ENCODE measurements around the gene SAMHD1.
"Not testable (repeated sequence)": the region's sequence is repeated elsewhere in the genome, so short reads cannot be mapped to it uniquely, and the experiment has no call there.

Gene SAMHD1

GRCh38 chr20:36917240-36917639 is 34.3 kb downstream of the SAMHD1 start:
- Histone ChIP-seq H3K27me3 (ENCODE audit: insufficient read depth, low read length) (no peaks in the 10 kb centered on the region), H3K14ac (ENCODE audit: low read length) (no peak overlapping the region), H2BK12ac (ENCODE audit: low read length) (no peak overlapping the region), H2BK120ac (ENCODE audit: insufficient read depth, low read length, poor library complexity) (no peak overlapping the region), H3K4me1 (ENCODE audit: control insufficient read depth in 1 of 2, insufficient read depth in 2 of 2, low read length in 2 of 2) (no peaks in the 10 kb centered on the region), H3K4me3 (ENCODE audit: low read depth, low read length) (no peak overlapping the region), H4K12ac (ENCODE audit: low read depth, low read length) (no peak overlapping the region), H2AK5ac (ENCODE audit: low read length) (no peak overlapping the region), H3K18ac (ENCODE audit: low read length) (no peak overlapping the region), H3K36me3 (ENCODE audit: control insufficient read depth in 1 of 2, insufficient read depth in 2 of 2, low read length in 2 of 2) (no peaks in the 10 kb centered on the region), H3K4me2 (ENCODE audit: low read length) (no peak overlapping the region), H4K8ac (ENCODE audit: low read depth, low read length) (no peak overlapping the region), H2AFZ (ENCODE audit: insufficient read depth, low read length, poor library complexity) (no peak overlapping the region), H4K91ac (ENCODE audit: low read depth, low read length) (no peak overlapping the region), H3K4ac (ENCODE audit: low read depth, low read length) (no peak overlapping the region), H3K79me2 (ENCODE audit: control insufficient read depth, insufficient read depth, low read length, poor library complexity) (no peaks in the 10 kb centered on the region), H3K9me3 (ENCODE audit: insufficient read depth, low read depth, low read length) (no peaks in the 10 kb centered on the region), H3K9ac (ENCODE audit: low read length) (no peak overlapping the region), H3K27ac (ENCODE audit: low read depth, low read length) (no peak overlapping the region), H2BK5ac (ENCODE audit: low read depth, low read length, poor library complexity) (no peak overlapping the region), H3K23ac (ENCODE audit: low read length) (no peak overlapping the region), H3K79me1 (ENCODE audit: low read length) (no peaks in the 10 kb centered on the region)
- no CpG with 5 or more reads among the region's 6 CpGs for WGBS (ENCODE audit: extremely low coverage, insufficient coverage, insufficient read length)
- DNase-seq, result no peak

GRCh38 chr20:36916199-36916598 is 35.3 kb downstream of the SAMHD1 start:
- Histone ChIP-seq H2BK12ac (ENCODE audit: low read length) (no peak overlapping the region), H3K79me2 (ENCODE audit: control insufficient read depth, insufficient read depth, low read length, poor library complexity) (no peaks in the 10 kb centered on the region), H4K91ac (ENCODE audit: low read depth, low read length) (no peak overlapping the region), H3K23ac (ENCODE audit: low read length) (no peak overlapping the region), H4K12ac (ENCODE audit: low read depth, low read length) (no peak overlapping the region), H3K18ac (ENCODE audit: low read length) (no peak overlapping the region), H4K8ac (ENCODE audit: low read depth, low read length) (no peak overlapping the region), H3K36me3 (ENCODE audit: control insufficient read depth in 1 of 2, insufficient read depth in 2 of 2, low read length in 2 of 2) (no peaks in the 10 kb centered on the region), H2BK5ac (ENCODE audit: low read depth, low read length, poor library complexity) (no peak overlapping the region), H3K27me3 (ENCODE audit: insufficient read depth, low read length) (no peaks in the 10 kb centered on the region), H3K4me2 (ENCODE audit: low read length) (no peak overlapping the region), H3K14ac (ENCODE audit: low read length) (no peak overlapping the region), H2AFZ (ENCODE audit: insufficient read depth, low read length, poor library complexity) (no peak overlapping the region), H3K27ac (ENCODE audit: low read depth, low read length) (no peak overlapping the region), H3K4me1 (ENCODE audit: control insufficient read depth in 1 of 2, insufficient read depth in 2 of 2, low read length in 2 of 2) (no peaks in the 10 kb centered on the region), H3K79me1 (ENCODE audit: low read length) (no peaks in the 10 kb centered on the region), H2BK120ac (ENCODE audit: insufficient read depth, low read length, poor library complexity) (no peak overlapping the region), H2AK5ac (ENCODE audit: low read length) (no peak overlapping the region), H3K4ac (ENCODE audit: low read depth, low read length) (no peak overlapping the region), H3K9ac (ENCODE audit: low read length) (no peak overlapping the region), H3K9me3 (ENCODE audit: insufficient read depth, low read depth, low read length) (no peaks in the 10 kb centered on the region), H3K4me3 (ENCODE audit: low read depth, low read length) (no peak overlapping the region)
- no peak for DNase-seq
- WGBS (ENCODE audit: extremely low coverage, insufficient coverage, insufficient read length), result no CpG with 5 or more reads among the region's 2 CpGs

DNA sequence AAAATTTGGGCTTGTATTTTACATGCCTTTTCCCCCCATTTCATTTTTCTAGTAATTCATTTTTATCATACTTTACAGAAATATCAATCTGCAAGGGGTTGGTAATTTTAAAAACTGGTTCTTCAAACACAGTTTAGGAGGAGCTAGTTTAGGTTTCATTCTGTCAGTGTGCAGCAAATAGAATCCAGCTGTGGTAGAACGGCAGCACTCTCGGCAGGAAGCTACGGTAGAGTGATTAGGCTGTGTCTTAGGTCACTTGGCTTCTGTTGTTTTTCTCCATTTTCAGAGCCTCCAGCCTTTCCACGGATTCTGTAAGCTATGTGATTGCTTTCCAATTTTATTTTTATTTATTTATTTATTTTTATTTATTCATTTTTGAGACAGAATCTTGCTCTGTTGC is 42.9 kb downstream of the SAMHD1 start:
- no CpG with 5 or more reads among the region's 4 CpGs for WGBS (ENCODE audit: extremely low coverage, insufficient coverage, insufficient read length)
- H3K23ac ChIP-seq (ENCODE audit: low read length), result no peak overlapping the region
- H4K12ac ChIP-seq (ENCODE audit: low read depth, low read length), result no peak overlapping the region
- H3K9me3 ChIP-seq (ENCODE audit: insufficient read depth, low read depth, low read length), result no peaks in the 10 kb centered on the region
- no peak overlapping the region for H4K91ac ChIP-seq (ENCODE audit: low read depth, low read length)
- H4K8ac ChIP-seq (ENCODE audit: low read depth, low read length), result no peak overlapping the region
- H3K79me1 ChIP-seq (ENCODE audit: low read length), result no peaks in the 10 kb centered on the region
- no peak overlapping the region for H3K14ac ChIP-seq (ENCODE audit: low read length)
- H2BK120ac ChIP-seq (ENCODE audit: insufficient read depth, low read length, poor library complexity), result no peak overlapping the region
- no peak for DNase-seq
- no peak overlapping the region for H2AK5ac ChIP-seq (ENCODE audit: low read length)
- no peaks in the 10 kb centered on the region for H3K79me2 ChIP-seq (ENCODE audit: control insufficient read depth, insufficient read depth, low read length, poor library complexity)
- H3K27me3 ChIP-seq (ENCODE audit: insufficient read depth, low read length), result no peaks in the 10 kb centered on the region
- H3K4me1 ChIP-seq (ENCODE audit: control insufficient read depth in 1 of 2, insufficient read depth in 2 of 2, low read length in 2 of 2), result no peaks in the 10 kb centered on the region
- H3K4me2 ChIP-seq (ENCODE audit: low read length), result no peak overlapping the region
- H2BK5ac ChIP-seq (ENCODE audit: low read depth, low read length, poor library complexity), result no peak overlapping the region
- H2AFZ ChIP-seq (ENCODE audit: insufficient read depth, low read length, poor library complexity), result no peak overlapping the region
- no peak overlapping the region for H2BK12ac ChIP-seq (ENCODE audit: low read length)
- H3K4me3 ChIP-seq (ENCODE audit: low read depth, low read length), result no peak overlapping the region
- no peaks in the 10 kb centered on the region for H3K36me3 ChIP-seq (ENCODE audit: control insufficient read depth in 1 of 2, insufficient read depth in 2 of 2, low read length in 2 of 2)
- no peak overlapping the region for H3K18ac ChIP-seq (ENCODE audit: low read length)
- no peak overlapping the region for H3K4ac ChIP-seq (ENCODE audit: low read depth, low read length)
- no peak overlapping the region for H3K9ac ChIP-seq (ENCODE audit: low read length)
- H3K27ac ChIP-seq (ENCODE audit: low read depth, low read length), result no peak overlapping the region

- H3K36me3 ChIP-seq (ENCODE audit: control insufficient read depth in 1 of 2, insufficient read depth in 2 of 2, low read length in 2 of 2); H3K23ac ChIP-seq (ENCODE audit: low read length); H2BK12ac ChIP-seq (ENCODE audit: low read length); H3K9ac ChIP-seq (ENCODE audit: low read length); H4K12ac ChIP-seq (ENCODE audit: low read depth, low read length); H3K9me3 ChIP-seq (ENCODE audit: insufficient read depth, low read depth, low read length); H2AFZ ChIP-seq (ENCODE audit: insufficient read depth, low read length, poor library complexity); DNase-seq; H2BK120ac ChIP-seq (ENCODE audit: insufficient read depth, low read length, poor library complexity); H3K4me2 ChIP-seq (ENCODE audit: low read length); H3K79me1 ChIP-seq (ENCODE audit: low read length); H3K79me2 ChIP-seq (ENCODE audit: control insufficient read depth, insufficient read depth, low read length, poor library complexity); H3K18ac ChIP-seq (ENCODE audit: low read length); H3K4me3 ChIP-seq (ENCODE audit: low read depth, low read length); H3K14ac ChIP-seq (ENCODE audit: low read length); H4K91ac ChIP-seq (ENCODE audit: low read depth, low read length); H3K4me1 ChIP-seq (ENCODE audit: control insufficient read depth in 1 of 2, insufficient read depth in 2 of 2, low read length in 2 of 2); H2BK5ac ChIP-seq (ENCODE audit: low read depth, low read length, poor library complexity); H2AK5ac ChIP-seq (ENCODE audit: low read length); H3K27ac ChIP-seq (ENCODE audit: low read depth, low read length); H4K8ac ChIP-seq (ENCODE audit: low read depth, low read length); H3K27me3 ChIP-seq (ENCODE audit: insufficient read depth, low read length); H3K4ac ChIP-seq (ENCODE audit: low read depth, low read length): not testable (repeated sequence)
- WGBS (ENCODE audit: extremely low coverage, insufficient coverage, insufficient read length), result no CpG with 5 or more reads among the region's 7 CpGs
These were observed 45.4 kb downstream of the SAMHD1 start for GRCh38 chr20:36906086-36906485.
